ENCODE results near the gene CTAG1A. TPM values are rescaled to one million over a fixed set of nuclear protein-coding genes. Genes with fewer than 3 reads are reported as not detected.

The CTAG1A gene
- total RNA-seq, 1 experiment from 2014 or later: not detected

GRCh38 chrX:154599531-154599930, 14.6 kb downstream of the CTAG1A start:
- H3K79me2 ChIP-seq (ENCODE audit: insufficient read depth, low read length): no peaks in the 10 kb centered on the region
- Mint-ChIP-seq H3K36me3 (ENCODE audit: insufficient read depth in 1 of 3, low read depth in 3 of 3) (peaks cover 16 to 21% (median 16%) of the 10 kb centered on the region in 3 experiments), H3K27ac (no peak overlapping the region), H3K9me3 (peaks cover 80 to 83% of the 10 kb centered on the region in 2 experiments), H3K4me1 (peaks cover 19 to 27% of the 10 kb centered on the region in 2 experiments), H3K4me3 (no peak overlapping the region), H3K27me3 (ENCODE audit: low read depth) (no peaks in the 10 kb centered on the region; the same call in 1 of the 2 replicates)
- no peak overlapping the region for H2BK5ac ChIP-seq (ENCODE audit: insufficient read length, low read length)
- H4K5ac ChIP-seq (ENCODE audit: insufficient read length, low read depth, low read length): no peak overlapping the region
- H3K27ac ChIP-seq (ENCODE audit: insufficient read length, low read depth, low read length): no peak overlapping the region
- no peaks in the 10 kb centered on the region for H3K79me1 ChIP-seq (ENCODE audit: insufficient read depth, low read depth, low read length, poor library complexity, severe bottlenecking)
- no peak overlapping the region for H2AK5ac ChIP-seq (ENCODE audit: insufficient read length, low read length)
- no peak overlapping the region for H3K9ac ChIP-seq (ENCODE audit: extremely low read depth, insufficient read length, low read length)
- no peak for DNase-seq
- no peaks in the 10 kb centered on the region for H3K4me1 ChIP-seq (ENCODE audit: insufficient read depth, low read length)
- no peak overlapping the region for H2BK12ac ChIP-seq (ENCODE audit: insufficient read length, low read depth, low read length)
- H3K9me3 ChIP-seq (ENCODE audit: control insufficient read depth, low read depth, low read length): peaks cover 71% of the 10 kb centered on the region
- H3K4me2 ChIP-seq (ENCODE audit: insufficient read depth, insufficient read length, low read length): no peak overlapping the region
- no peak overlapping the region for H3K14ac ChIP-seq (ENCODE audit: insufficient read depth, low read length)
- H3K27me3 ChIP-seq (ENCODE audit: insufficient read depth, low read length): no peaks in the 10 kb centered on the region
- H3K23ac ChIP-seq (ENCODE audit: insufficient read length, low read depth, low read length): no peak overlapping the region
- H2BK20ac ChIP-seq (ENCODE audit: low read depth, low read length, poor library complexity, severe bottlenecking): no peak overlapping the region
- H4K91ac ChIP-seq (ENCODE audit: insufficient read length, low read depth, low read length): no peak overlapping the region
- no peaks in the 10 kb centered on the region for H4K20me1 ChIP-seq (ENCODE audit: control insufficient read depth, insufficient read depth, insufficient read length)
- TF ChIP-seq CTCF (conservative IDR thresholded peaks at IDR 0.05): no peak
- no peak overlapping the region for H4K8ac ChIP-seq (replicated peaks; ENCODE audit: insufficient read length, low read depth, low read length)
- no peak overlapping the region for H2BK15ac ChIP-seq (ENCODE audit: low read depth, low read length)
- no peak overlapping the region for H3T11ph ChIP-seq (ENCODE audit: low read length)
- no peak overlapping the region for H3K56ac ChIP-seq (ENCODE audit: insufficient read length, low read depth, low read length)
- H3K4ac ChIP-seq (ENCODE audit: low read depth, low read length): no peak overlapping the region
- no peak overlapping the region for H2BK120ac ChIP-seq (ENCODE audit: low read depth, low read length, poor library complexity, severe bottlenecking)
- H2AFZ ChIP-seq (ENCODE audit: low read length): no peak overlapping the region
- WGBS (ENCODE audit: extremely low coverage, insufficient read length, low lambda C conversion rate): no CpG with 5 or more reads among the region's 14 CpGs
- no peaks in the 10 kb centered on the region for H3K23me2 ChIP-seq (ENCODE audit: insufficient read length, low read depth, low read length, poor library complexity, severe bottlenecking)
- H3K18ac ChIP-seq (ENCODE audit: insufficient read length, low read depth, low read length): no peak overlapping the region
